ENCODE measurements around the gene CASTOR1.
A peak's percentile ranks its signal among the peaks of the same experiment; 100 is the strongest.

The CASTOR1 gene

GRCh38 chr22:30262917-30263741, 26.2 kb downstream of the CASTOR1 start:
- peak; percentile 79 to 80 for DNase-seq

- no peak for DNase-seq
These were observed 27.2 kb downstream of the CASTOR1 start for GRCh38 chr22:30262112-30262511.

- DNase-seq: peak in 1 of 2 donors; percentile 71
These were observed 28.2 kb downstream of the CASTOR1 start for GRCh38 chr22:30261134-30261533.

GRCh38 chr22:30260682-30261081, 28.6 kb downstream of the CASTOR1 start:
- DNase-seq: no peak

- no peak for DNase-seq
These were observed 29.0 kb downstream of the CASTOR1 start for GRCh38 chr22:30260276-30260675.

GRCh38 chr22:30254314-30254713, 35.0 kb downstream of the CASTOR1 start:
- DNase-seq: no peak

- DNase-seq: no peak
These were observed 36.0 kb downstream of the CASTOR1 start for GRCh38 chr22:30253205-30253852.

GRCh38 chr22:30252411-30253204, 36.7 kb downstream of the CASTOR1 start:
- no peak for DNase-seq

GRCh38 chr22:30251711-30252110, 37.6 kb downstream of the CASTOR1 start:
- no peak for DNase-seq

- no peak for DNase-seq
These were observed 38.5 kb downstream of the CASTOR1 start for GRCh38 chr22:30250661-30251267.

- DNase-seq: no peak
These were observed 39.2 kb downstream of the CASTOR1 start for GRCh38 chr22:30250039-30250565.

- DNase-seq: no peak
These were observed 40.0 kb downstream of the CASTOR1 start for GRCh38 chr22:30249049-30250038.

- DNase-seq: no peak
These were observed 40.8 kb downstream of the CASTOR1 start for GRCh38 chr22:30248484-30248883.

- no peak for DNase-seq
These were observed 41.3 kb downstream of the CASTOR1 start for GRCh38 chr22:30247974-30248373.

GRCh38 chr22:30247561-30247960, 41.7 kb downstream of the CASTOR1 start:
- DNase-seq: no peak

GRCh38 chr22:30246814-30247376, 42.4 kb downstream of the CASTOR1 start:
- no peak for DNase-seq

- peak; percentile 23 to 48 for DNase-seq
These were observed 43.1 kb downstream of the CASTOR1 start, which contains the start of gene LIF for GRCh38 chr22:30245985-30246813. Gene LIF, minus strand, starts transcription at chr22:30246759. Its CDS starts 64 bp downstream, at chr22:30246695.

GRCh38 chr22:30245181-30245984, 43.9 kb downstream of the CASTOR1 start:
- DNase-seq: no peak

GRCh38 chr22:30244641-30245040, 44.7 kb downstream of the CASTOR1 start:
- DNase-seq: no peak
